ENCODE results near the gene NOXO1.
"Not testable (repeated sequence)": the region's sequence is repeated elsewhere in the genome, so short reads cannot be mapped to it uniquely, and the experiment has no call there.

Gene NOXO1

DNA sequence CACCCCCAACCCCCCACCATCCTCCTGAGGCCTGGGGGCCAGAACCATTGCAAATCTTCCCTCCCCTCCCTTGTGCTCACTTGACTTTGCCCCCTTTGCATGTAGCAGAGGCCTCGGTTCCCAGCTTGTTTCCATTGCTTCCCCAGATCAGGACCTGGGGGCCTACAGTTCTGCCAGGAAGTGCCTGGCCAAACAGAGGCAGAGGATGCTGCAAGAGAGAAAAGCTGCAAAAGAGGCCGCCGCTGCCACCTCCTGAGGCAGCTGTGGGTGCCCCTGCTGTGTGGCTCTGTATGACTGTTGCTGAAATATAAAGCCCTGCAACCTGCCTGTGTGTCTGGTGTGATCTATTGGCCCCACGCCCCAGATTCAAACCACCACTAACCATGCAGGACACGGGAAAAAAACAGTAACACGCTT lies 19.6 kb downstream of the NOXO1 start:
- DNase-seq: no peak

DNA sequence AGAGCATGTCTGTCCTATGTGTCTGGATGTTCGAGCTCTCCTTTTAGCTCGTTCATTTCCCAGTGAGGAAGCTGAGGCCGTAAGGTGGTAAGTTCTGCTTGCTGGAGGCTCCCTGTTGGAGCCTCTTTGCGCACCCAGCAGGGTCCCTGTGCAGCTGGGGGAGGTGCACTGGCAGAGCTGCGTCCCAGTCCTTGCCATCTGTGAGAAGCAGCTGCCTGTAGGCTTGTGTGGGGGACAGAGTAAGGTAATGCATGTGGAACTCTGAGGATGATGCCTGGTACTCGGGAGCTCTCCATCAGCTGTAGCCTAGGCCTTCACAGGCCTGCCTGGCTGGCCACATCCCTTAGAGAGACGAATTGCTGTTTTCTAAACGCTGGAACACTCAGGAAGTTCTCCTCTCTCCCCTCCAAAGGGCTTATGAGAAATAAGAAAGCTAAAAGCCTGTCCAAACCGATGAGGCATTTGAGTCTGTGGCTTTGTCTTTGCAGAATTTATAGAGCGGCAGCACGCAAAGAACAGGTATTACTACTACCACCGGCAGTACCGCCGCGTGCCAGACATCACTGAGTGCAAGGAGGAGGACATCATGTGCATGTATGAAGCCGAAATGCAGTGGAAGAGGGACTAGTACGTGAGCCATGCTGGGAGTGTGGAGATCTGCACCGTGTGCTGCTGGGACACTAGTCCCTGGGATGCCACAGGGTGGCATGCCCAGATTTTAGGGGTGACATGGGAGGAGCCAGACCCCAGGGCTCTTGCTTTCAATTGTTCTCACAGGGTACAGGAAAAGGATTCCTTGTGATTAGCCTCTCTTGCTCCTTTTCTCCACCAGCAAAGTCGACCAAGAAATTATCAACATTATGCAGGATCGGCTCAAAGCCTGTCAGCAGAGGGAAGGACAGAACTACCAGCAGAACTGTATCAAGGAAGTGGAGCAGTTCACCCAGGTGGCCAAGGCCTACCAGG lies 20.3 kb downstream of the NOXO1 start:
- peak in 1 of 2 experiments; percentile 66 for DNase-seq

DNA sequence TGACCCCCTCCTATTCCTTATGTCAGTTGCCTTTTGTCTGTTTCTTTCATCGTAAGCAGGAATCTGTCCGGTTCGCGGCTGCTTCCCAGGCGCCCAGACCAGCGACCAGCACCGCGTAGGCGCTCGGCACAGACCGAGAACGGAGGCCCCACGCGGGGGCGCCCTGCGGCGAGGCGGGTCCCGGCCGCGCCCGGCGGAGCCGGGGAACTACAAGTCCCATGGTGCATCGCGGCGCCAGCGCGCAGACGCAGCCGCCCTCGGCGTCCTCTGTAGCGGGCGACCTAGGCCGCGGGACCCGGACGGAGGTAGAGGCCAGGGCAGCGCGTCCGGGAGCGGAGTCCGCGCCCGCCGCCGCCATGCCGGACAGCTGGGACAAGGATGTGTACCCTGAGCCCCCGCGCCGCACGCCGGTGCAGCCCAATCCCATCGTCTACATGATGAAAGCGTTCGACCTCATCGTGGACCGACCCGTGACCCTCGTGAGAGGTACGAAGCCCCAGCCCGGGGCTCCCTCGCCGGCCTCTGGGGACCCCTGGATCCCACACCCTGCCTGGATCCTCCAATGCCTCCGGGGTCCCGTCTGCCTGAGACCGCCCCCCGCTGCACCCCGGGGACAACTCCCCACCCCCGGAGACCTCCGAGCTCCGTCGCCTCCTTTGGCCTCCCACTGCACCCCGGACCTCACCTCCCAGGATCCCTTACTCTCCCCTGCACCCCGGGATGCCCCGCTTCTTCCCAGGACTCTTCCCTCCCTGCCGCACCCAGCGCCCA lies 21.8 kb downstream of the NOXO1 start, which contains the start of gene NDUFB10:
TSS of gene NDUFB10 (plus strand) at position 270 of the 771 bp plus-strand sequence. CDS start at position 357, 87 bp downstream.
- DNase-seq: peak; percentile 42 to 90

DNA sequence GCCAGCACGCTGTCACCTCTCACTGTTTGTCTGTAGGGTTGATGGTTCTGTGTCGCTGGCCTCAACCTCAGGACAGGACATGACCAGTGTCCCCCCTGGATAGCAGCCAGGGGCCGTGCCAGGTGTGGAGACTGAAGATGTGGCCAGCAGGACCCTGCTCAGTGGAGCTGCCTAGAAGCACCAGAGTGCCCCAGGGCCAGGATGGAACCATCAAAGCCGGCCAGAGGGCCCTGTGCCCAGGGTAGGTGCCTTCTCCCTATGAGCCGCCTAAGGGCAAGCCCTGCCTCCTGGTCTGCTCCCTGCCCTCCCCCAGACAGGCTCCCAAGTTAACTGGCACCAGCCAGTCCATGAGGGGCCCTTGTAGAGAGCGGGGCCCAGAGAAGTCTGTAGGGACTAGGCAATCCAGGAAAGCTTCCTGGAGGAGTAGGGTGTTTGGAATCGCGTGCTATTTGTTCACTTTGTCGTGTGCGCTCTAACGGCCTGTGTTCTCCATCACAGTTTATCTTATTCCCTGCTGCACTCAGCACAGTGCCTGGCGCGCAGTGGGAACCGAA lies 22.5 kb downstream of the NOXO1 start:
- DNase-seq: no peak

DNA sequence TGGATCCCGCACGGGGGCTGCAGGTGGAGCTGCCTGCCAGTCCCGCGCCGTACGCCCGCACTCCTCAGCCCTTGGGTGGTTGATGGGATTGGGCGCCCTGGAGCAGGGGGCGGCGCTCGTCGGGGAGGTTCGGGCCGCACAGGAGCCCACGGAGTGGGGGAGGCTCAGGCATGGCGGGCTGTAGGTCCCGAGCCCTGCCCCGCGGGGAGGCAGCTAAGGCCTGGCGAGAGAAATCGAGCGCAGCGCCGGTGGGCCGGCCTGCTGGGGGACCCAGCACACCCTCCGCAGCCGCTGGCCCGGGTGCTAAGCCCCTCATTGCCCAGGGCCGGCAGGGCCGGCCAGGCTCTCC lies 23.2 kb downstream of the NOXO1 start:
- not testable (repeated sequence) for DNase-seq

DNA sequence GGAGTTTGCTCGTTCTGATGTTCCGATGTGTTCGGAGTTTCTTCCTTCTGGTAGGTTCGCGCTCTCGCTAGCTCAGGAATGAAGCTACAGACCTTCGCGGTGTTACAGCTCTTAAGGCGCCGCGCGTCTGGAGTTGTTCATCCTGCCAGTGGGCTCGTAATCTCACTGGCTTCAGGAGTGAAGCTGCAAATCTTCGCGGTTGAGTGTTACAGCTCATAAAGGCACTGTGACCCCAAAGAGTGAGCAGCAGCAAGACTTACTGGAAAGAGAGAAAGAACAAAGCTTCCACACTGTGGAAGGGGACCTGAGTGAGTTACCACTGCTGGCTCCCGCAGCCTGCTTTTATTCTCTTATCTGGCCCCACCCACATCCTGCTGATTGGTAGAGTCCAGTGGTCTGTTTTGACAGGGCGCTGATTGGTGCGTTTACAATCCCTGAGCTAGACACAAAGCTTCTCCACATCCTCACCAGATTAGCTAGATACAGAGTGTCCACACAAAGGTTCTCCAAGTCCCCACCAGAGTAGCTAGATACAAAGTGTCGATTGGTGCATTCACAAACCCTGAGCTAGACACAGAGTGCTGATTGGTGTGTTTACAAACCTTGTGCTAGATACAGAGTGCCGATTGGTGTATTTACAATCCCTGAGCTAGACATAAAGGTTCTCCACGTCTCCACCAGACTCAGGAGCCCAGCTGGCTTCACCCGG lies 23.7 kb downstream of the NOXO1 start:
- not testable (repeated sequence) for DNase-seq

DNA sequence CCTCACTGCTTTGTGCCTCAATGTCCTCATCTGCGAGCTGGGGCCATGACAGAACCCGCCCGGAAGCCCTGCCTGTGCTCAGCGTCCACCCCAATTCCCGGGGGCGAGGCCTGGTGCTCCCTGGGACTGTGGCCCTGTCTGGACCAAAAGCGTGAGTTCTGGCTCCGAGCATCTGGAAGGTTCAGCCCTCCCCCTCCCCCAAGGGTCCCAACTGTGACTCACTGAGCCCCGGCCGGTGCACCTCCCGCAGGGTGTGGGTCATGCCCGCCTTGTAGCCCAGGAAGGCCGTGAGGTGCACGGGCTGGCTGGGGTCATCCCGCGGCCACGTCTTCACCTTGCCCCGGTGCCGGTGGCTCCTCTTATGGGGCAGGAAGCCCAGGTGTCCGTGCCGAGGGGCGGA lies 27.5 kb downstream of the NOXO1 start:
- no peak for DNase-seq

DNA sequence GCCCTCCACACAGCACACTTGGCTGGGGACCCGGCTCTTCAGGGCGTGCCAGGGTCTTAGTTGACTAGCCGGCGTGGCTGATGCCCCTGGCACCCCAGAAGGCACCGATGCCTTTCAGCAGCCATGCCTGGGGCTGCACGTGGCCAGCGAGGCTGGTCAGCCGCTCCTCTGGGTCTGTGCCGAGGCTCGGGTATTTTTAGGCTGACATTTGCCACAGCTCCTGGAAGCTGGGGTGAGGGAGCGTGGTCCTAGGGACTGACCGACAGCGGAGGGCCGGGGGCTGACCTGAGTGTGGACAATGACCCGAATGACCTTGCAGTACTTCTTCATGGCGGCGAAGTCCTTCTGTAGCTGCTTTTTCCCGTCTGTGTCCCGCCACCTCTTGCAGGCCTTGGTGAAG lies 30.7 kb downstream of the NOXO1 start:
- DNase-seq: no peak

DNA sequence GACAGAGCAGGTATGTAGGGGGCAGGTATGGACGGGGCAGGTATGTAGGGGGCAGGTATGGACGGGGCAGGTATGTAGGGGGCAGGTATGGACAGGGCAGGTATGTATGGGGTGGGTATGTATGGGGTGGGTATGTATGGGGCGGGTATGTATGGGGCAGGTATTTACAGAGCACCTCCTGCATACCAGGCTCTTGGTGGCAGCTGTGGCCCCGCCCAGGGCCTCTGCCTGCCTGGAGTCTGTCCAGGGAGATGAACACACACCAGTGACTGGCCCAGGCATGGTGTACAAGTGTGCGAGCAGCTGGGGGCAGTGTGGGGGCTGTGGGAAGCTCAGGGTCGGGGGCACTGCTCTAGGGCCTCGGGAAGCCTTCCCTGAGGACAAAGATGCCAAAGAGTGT lies 31.2 kb downstream of the NOXO1 start:
- DNase-seq: no peak

DNA sequence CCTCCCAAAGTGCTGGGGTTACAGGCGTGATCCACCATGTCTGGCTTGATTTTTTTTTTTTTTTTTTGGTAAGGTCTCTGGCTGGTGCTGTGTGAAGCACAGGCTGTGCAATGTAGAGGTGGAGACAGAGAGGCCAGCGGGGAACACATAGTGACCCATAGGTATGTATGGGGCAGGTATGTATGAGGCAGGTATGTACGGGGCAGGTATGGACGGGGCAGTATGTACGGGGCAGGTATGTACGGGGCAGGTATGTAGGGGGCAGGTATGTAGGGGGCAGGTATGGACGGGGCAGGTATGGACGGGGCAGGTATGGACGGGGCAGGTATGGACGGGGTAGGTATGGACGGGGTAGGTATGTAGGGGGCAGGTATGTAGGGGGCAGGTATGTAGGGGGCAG lies 31.8 kb downstream of the NOXO1 start:
- no peak for DNase-seq

DNA sequence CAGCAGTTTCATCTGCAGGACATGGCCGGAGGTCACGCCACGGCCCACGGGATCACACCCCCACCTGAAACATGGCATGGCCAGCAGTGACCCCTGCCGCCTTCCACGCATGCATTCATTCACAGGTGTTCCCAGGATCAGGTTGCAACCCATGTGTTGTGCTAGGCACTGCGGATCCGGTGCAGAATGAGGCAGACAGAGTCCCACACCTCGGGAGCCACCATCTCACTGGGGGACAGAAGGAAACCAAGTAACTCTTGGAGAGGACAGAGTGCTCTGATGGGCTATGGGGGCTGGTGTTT lies 33.9 kb downstream of the NOXO1 start:
- no peak for DNase-seq

DNA sequence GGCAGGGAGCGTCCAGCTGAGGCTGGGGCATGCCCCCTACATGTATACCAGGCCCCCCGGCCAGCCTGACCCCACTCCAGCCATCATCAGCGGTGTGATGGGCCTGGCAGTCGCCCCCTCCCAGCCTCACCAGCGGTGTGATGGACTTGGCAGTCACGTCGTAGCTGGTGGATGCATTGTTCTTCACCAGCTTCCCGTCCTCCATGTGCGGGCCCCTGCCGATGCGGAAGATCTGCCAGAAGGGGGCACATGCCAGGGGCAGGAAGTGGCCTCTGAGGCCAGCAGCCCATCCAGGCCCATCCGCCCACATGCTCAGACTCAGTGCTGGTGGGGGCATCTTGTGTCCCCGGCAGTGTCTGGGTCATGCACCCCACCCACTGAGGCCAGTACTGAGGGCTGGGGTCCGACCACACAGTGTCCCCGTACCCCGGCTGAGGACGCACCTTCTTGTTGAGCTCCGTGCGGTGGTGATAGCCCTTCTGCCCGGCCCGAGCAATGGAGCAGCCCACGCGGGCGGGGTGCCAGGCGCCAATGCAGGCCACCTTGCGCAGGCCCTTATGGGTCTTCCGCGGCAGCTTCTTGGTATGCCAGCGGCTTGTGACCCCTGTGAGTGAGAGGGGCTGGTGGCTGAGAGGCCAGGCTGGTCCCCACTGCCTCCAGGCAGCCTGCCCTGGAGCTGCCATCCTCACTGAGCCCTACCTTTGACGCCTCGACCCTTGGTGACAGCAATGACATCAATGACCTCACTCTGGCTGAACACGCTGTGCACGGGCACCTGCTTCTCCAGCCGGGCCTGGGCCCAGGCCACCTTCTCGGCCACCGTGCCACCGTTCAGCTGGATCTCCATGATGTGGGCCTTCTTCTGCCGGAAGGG lies 34.5 kb downstream of the NOXO1 start:
- no peak for DNase-seq

DNA sequence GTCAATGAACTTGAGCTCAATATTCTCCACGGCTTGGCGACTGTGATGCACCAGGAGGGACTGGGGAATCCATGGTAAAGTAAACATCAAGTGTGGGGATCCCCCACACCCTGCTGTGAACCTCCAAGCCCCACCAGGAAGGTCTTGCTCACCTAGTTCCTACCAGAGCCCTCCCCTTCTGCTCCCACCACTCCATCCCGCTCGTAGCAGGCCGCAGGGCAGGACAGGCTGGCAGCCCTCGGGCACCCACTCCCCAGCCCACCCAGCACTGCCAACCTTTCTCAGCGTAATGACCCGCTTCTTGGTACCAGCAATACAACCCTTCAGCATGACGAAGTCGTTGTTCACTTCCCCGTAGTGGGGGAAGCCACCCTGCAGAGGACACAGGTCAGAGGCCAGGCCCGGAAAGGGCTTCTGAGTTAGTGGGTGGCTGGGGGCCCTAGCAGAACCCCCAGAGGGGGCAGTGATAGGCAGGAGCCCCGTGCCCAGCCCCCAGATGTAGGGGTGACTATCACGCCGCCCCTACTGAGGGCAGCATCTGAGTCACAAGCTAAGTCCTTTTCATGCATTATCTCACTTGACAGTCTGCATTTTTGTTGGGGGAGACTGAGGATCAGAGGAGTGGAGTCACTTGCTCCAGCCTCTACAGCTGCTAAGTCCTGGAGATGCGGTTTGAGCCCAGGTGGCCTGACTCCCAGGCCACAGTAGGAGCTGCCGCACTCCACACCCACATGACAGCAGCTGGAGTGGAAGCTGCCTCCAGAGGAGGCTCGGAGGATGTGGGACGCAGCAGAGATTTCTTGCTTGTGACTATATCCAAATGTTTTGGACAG lies 35.5 kb downstream of the NOXO1 start:
- DNase-seq: no peak

DNA sequence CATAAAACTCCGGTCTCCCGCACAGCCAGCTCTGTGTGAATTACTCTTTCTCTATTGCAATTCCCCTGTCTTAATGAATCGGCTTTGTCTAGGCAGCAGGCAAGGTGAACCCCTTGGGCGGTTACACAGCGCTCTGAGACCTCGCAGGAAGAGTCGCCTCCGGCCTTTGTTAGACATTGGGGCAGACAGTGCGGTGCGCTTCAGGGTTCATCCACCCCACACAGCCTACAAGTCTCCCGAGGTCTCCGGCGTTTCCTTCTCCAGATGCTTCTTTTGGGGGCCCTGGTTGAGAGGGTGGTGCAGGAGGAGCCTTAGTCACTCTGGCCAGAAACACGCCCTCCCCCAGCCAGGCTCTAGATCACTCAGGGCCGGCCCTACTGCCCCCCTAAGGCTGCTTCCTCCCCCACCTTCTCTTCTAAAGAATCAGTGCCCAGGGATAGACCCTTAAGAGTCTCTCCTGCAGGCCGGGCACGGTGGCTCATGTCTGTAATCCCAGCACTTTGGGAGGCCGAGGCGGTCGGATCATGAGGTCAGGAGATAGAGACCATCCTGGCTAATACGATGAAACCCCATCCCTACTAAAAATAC lies 36.6 kb downstream of the NOXO1 start:
- no peak for DNase-seq

DNA sequence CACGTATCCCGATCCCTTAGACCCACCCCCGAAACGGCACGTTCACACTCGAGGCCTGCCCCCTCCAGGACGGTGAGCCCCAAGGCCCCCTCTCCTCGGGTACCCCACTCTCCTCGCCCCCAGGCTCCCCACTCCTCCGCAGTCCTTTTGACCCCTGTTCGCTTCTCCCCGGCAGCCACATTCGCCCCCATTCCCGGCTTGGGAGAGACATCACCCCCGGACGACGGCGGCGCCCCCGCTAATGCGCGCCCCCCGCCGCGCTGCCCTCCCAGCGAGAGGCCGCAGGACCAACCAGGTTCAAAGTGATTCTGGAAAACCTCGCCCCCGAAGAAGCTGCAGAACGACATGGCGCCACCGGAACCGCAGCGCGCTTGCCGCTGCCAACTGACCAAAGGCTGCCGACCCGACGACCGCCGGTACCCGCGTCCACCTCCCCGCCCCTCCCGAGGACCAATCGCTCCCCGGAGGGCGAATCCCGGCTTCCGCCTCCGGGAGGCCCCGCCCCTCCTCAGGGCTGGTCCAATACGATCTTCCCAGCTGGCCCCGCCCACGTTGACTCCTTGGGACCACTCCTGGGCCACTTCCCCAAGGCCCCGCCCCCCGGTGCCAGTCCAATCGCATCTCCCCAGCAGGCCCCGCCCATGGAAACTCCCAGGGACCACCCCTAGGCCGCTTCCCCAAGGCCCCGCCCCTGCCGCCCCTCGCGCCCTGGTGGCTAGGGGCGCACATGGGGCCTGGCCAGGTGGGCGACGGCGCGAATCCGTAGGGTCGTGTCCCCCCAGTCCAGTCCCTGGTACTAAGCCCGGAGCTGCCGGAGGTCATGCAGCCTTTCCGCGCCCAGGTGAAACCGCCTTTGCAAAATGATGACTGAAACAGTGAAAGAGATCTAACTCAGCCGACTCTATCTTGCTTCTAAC lies 38.2 kb downstream of the NOXO1 start, which contains the start of gene MSRB1:
TSS of gene MSRB1 (minus strand) at position 390 of the 917 bp plus-strand sequence. CDS start at position 347, 43 bp downstream.
- DNase-seq: peak; percentile 88 to 99

DNA sequence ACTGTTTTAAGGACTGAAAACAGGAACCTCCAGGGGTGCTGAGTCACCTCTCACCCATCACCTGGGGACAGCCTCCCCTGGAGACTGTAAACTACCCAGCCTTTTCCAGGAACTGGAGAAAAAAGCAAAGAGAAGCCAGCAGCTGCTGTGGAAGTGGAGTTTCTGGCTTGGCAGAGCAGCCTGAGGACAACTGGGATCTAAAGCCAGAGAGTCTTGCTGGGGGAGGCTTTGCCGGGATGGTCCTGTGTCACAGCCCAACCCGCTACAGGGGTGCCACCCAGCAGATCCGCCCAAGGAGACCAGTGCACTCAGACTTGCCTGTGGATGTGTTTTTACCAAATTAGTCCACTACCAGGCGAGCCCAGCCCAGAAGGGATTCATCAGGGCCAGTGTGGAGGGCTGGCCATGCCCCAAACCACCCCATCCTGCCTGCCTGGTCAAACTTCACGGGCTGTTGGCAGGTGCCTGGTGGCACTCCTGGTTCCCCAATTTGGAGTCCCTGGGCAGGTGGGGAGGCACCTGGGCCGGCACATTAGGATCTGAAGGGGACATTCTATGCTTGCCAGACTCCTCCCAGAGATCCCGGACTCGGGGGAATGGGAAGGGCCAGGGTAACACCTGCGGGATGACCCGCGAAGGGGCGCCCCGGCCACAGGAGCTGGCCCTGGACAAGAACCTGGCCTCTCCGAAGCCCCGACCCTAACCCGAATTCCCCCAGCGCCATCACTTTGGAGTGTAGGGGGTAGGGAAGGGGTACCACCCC lies 39.0 kb downstream of the NOXO1 start:
- DNase-seq: no peak

DNA sequence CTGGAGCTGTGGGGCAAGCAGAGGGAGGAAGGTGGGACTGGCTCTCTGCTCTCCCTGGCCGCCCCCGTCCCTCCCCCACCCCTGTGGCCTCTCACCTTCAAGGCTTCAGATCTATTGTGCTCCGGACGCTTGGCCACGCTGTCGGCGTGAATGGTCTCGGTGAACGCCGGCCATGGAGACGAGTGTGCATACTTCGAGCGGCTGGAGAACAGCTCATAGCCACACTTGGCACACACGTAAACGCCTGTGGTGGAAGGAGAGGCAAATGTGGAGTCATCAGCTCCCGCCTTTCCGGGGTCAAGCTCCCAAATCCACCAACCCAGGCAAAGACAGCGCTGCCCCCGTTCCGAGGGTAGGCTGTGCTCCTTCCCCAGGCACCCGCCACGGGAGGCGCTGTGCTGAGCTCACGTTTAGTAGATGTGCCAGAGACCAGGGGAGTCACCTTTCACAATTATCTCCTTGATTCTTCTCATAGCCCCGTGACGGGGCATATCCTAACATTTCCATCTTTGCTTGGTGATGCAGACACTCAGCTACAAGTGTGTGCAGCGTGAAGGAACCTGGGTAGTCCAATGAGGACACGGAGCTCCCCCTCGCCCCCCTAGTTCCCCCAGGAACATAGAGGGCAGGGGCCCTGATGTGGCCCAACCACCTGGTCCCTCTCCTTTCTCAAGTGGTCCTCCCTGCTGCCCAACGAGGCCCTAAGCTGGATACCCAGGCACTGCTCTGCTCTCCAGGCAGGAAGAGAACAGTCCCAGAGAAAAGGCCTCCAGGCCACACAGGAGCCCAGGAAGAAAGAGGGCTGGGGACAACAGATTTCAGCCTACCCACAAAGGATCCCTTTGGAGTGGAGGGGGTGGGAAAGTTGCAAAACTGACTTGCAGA lies 39.9 kb downstream of the NOXO1 start:
- DNase-seq: peak in 1 of 2 experiments; percentile 66
